HG03571 (cell line): ENCODE results near the gene NPIPA1.
"Not testable (repeated sequence)": the region's sequence is repeated elsewhere in the genome, so short reads cannot be mapped to it uniquely, and the experiment has no call there.

Source experiments
- ATAC-seq: cut with Tn5 transposase; IDR thresholded peaks from one replicate; pipeline ENCODE4 v1.9.1; 2021; ENCODE audit not compliant: unreplicated experiment

NPIPA1 gene

DNA sequence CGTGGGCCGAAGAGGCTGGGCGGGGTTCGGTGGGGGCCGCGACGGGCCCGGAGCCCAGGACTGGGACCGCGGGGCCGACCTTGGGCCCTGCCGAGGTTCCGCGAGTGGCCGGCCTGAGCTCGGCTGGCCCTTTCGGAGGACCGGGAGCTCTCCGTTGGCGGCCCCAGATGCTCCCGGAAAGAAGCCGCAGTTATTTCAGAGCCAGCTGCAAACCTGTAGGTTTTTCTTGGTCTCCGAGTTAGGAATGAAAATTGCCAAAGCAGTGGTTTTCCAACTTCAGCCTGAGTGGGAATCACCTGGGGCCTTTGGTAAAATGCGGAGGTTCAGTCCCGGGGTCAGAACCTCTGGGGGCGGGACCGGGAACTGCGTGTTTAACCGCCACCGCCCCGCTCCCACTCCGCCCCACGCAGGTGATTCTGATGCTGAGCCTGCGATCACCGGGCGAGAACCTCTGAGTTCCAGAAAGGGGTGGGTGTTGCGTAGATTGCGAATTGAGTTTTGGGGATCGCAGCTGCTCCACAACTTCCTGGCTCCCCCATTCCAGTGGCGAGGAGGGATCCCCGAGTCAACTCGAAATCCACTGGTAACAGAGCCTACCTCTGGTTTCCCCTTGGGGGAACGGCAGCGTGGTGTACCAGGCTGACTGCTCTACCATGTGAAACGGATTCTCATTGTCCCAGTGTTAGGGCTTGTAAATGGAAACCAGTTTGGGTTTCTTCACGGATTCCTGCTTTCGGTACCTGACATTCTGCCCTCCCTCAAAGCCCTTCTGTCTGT, 38.4 kb downstream of the NPIPA1 start:
- ATAC-seq, result not testable (repeated sequence)

DNA sequence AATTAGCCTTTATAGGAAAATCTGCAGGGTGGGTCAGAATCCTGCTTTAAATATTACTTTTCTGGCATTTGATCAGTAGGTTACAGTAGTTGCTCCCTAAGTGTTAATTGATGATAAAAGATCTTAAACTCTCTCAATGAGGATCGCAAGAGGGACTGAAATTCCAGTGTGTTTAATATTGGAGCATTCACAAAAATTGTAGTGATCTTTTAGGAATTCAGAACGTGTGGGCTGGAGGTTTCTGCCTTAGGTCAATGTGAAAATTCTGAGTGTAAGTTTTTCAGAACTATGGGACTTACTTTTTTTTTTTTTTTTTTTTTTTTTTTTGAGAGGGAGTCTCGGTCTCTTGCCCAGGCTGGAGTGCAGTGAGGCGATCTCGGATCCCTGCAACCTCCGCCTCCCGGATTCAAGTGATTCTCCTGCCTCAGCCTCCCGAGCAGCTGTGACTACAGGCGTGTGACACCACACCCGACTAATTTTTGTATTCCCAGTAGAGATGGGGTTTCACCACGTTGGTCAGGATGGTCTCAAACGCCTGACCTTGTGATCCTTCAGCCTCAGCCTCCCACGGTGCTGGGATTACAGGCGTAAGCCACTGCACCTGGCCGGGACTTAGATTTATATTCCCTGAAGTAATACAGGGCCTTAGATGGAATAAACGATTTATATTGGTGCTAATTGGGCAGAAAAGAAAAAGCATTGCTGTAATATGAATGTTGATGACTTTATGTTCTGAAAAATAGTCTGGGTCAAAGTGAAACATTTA, 39.9 kb downstream of the NPIPA1 start:
- not testable (repeated sequence) for ATAC-seq

GRCh38 chr16:14978281-14978680, 41.0 kb downstream of the NPIPA1 start:
- ATAC-seq, result not testable (repeated sequence)

DNA sequence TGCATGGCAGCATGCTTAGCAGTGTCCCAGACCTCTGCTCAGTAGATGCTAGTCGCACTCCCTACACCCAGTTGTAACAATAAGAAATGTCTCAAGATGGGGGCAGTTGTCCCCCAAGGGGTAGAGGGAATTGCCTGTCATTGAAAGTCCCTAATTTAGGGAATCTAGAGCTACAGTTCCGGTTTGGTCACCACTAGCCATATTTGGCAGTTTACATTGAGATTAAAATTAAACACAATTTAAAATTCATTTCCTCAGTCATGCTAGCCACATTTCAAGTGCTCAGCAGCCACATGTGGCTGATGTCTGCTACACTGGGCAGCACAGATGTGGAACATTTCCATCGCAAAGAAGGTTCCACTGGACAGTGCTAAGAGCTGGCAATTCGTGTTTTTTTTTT, 41.7 kb downstream of the NPIPA1 start:
- not testable (repeated sequence) for ATAC-seq

DNA sequence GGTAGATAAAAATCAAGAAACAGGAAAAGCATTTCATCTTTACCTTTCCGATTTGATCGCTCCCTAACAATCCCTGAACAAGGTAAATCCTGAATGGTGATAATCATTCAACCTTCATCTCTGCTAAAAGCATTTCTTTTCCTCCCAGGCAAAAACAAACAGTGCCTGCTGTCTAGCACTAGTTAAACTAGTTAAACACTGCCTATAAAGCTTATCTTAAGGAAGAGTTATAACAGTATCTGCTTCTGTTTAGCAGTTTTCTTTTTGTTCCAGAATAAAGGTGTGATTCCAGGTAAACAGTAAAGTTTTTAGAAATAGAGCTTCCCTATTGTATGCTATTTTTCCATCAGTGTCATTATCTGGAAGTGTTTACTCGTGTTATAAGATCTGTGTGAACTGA, 44.0 kb downstream of the NPIPA1 start:
- not testable (repeated sequence) for ATAC-seq

GRCh38 chr16:14982521-14982920, 45.3 kb downstream of the NPIPA1 start:
- ATAC-seq, result not testable (repeated sequence)

- ATAC-seq, result not testable (repeated sequence)
These were observed 50.8 kb downstream of the NPIPA1 start for GRCh38 chr16:14988092-14988491.

DNA sequence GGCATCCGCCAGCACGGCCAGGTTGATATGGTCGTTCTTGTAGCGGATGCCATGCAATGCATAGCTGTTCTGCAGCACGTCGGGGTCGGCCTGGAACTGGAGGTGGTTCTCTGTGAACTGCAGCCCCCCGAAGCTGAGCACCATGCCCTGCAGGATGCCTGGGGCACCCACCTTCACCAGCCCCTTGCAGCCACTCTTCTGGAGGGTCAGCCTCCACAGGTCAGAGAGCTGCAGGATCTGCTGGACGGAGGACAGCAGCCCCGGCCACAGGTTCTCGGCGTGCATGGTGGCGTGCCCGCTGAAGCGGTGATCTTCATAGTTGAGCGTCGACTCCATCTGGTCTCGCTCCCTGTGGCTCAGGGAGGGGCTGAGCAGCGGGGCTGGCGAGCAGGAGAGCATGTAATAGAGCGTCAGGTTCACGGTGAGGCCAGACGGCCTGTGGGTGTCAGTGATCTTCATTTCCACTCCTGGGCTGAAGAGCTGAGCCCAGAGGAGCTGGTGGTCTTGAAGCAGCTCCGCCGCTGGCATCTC, 51.5 kb downstream of the NPIPA1 start:
- ATAC-seq, result not testable (repeated sequence)

DNA sequence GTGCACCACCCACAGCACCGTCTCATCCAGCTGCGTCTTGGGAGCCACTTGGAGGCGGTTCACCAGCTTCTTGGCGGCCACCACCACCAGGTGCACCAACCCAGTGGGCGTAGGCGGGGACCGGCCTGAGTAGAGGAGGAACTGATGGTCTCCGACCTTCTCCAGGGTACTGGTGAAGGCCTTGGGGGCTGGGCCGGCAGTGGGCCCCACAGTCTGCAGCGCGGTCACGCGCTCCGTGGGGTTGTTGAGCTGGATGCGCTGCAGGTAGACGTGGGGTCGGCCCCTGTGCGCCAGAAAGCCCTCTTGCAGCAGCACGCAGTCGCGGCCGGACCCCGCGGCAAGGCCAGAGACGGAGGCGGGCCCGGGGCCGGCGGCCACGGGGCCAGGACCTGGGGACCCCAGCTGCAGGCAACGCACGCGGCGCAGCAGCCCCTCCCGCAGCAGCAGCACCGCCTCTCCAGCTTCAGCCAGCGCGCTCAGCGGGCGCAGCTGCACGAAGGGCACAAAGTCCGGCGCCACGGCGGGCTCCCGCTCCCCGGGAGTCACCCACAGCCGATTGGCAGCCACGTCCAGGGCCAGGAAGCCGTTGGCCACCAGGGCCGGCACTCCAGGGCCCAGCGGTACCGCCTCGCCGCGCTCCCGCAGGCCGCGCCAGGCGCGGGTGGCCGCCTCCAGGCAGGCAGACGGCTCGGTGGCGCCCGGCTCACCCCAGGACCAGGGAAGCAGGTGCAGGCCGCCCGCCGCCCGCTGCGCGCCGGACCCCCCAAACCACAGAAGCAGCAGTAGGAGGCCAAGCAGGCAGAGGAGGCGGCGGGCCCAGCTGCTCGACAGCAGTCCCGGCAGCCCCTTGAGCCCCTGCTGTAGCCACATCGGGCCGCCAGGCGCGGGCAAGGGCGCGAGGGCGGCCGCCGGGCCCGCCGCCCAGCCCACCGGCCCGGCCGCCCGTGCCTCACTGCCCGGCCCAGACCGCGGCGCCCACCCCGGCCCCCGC, 52.3 kb downstream of the NPIPA1 start:
- ATAC-seq, result not testable (repeated sequence)

GRCh38 chr16:14993277-14994151, 56.3 kb downstream of the NPIPA1 start:
- ATAC-seq, result not testable (repeated sequence)

DNA sequence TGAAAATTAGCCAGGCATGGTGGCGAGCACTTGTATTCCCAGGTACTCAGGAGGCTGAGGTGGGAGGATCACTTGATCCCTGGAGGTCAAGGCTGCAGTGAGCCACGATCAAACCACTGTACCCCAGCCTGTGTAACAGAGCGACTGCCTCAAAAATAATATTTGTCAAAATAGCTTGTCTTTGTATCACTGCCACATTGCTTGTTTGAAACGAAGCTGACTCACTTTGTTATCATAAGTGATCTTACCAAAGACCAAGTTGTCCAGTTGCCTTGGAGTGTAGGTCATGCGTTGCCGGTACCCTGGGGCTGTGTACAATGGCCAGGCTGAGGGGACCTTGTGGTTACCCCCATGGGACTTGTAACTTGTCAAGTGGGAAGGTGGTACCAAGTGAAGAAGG, 59.5 kb downstream of the NPIPA1 start:
- not testable (repeated sequence) for ATAC-seq

- not testable (repeated sequence) for ATAC-seq
These were observed 61.1 kb downstream of the NPIPA1 start for GRCh38 chr16:14998300-14998699.

DNA sequence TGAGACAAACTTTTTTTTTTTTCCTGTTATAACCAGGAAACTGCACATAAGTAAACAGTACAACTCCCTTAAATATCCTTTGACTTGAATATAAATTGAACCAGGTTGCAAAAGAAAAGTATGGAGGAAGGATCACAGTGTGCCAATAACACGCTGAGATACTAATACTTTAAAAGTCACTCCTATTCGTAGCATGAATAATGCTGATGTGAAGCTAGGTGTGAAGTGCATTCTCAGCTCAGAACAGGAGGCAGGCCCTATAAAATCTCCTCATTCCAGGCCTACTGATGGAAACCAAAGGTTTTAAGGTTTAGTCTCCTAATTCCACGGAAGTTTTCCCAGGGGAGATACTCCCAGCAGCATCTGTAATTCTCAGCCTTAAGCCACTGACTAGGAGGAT, 62.6 kb downstream of the NPIPA1 start:
- ATAC-seq, result not testable (repeated sequence)
